Hepatocyte (in vitro differentiated cells): Measurements from ENCODE around the gene PAX1.

Experiments used
- CTCF ChIP-seq: fragments of 200-600 bp; sonication (generic); IDR thresholded peaks from 2 replicates; pipeline ENCODE4 v1.5.1; 2016; ENCODE audit warnings: antibody characterized with exemption, mild to moderate bottlenecking; ENCODE audit not compliant: poor library complexity
- EZH2 ChIP-seq: fragments of 200-600 bp; sonication (generic); IDR thresholded peaks from 2 replicates; pipeline ENCODE4 v1.6.1; 2016; ENCODE audit warnings: antibody characterized with exemption, mild to moderate bottlenecking, borderline replicate concordance
- EZH2phosphoT487 ChIP-seq: fragments of 200-600 bp; sonication (generic); IDR thresholded peaks from one replicate; pipeline ENCODE4 v1.6.1; 2018; ENCODE audit warnings: antibody characterized with exemption, mild to moderate bottlenecking, low read depth, moderate library complexity; ENCODE audit not compliant: unreplicated experiment, severe bottlenecking

- no peak for TF ChIP-seq EZH2
- TF ChIP-seq CTCF: peak; percentile 23
- no peak for TF ChIP-seq EZH2phosphoT487
Observed at GRCh38 chr20:21693322-21693721, 12.1 kb upstream of the PAX1 start.
